Left lobe of liver (tissue), 2 donors: ENCODE measurements around the gene C7orf57. TPM values are rescaled to one million over a fixed set of nuclear protein-coding genes. Genes with fewer than 3 reads are reported as not detected.
A peak's percentile ranks its signal among the peaks of the same experiment; 100 is the strongest.
"Not testable (repeated sequence)": the region's sequence is repeated elsewhere in the genome, so short reads cannot be mapped to it uniquely, and the experiment has no call there.

Experiments used
- ATAC-seq: fragments of 200-7000 bp; cut with Tn5 transposase; one replicate; pipeline ENCODE4 v1.9.1; 2020; ENCODE audit warnings: mild to moderate bottlenecking, moderate library complexity
- DNase-seq: peaks from one replicate; pipeline ENCODE4 v3.0.0-alpha.2; 2020; ENCODE audit warnings: low spot score
- total RNA-seq: library from RNA; stranded (reverse); gene quantifications from one replicate; pipeline ENCODE4 v1.2.1, GENCODE V29; 2021
- donor health status: DM: no; HTN: no; CAD: no; lungs with moderate emphysema.
- donor health status: DM: no; HTN: yes; CAD: no.

C7orf57 gene
- total RNA-seq, 1 donor from 2014 or later: not detected

DNA sequence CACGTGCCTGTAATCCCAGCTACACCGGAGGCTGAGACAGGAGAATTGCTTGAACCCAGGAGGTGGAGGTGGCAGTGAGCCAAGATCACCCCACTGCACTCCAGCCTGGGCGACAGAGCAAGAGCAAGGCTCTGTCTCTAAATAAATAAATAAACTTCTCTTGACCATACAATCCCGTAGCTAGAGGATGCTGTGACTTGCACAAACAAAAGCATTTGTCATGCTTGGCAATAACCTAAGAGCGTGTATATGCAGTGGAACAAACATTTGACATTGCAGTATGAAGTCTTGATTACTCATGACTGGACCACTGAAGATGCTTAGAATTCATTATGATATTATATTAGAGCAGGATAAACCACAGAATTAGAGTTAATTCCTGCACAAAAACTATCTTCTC is 1.4 kb upstream of the C7orf57 start:
- DNase-seq (no peak), ATAC-seq (no peak)

DNA sequence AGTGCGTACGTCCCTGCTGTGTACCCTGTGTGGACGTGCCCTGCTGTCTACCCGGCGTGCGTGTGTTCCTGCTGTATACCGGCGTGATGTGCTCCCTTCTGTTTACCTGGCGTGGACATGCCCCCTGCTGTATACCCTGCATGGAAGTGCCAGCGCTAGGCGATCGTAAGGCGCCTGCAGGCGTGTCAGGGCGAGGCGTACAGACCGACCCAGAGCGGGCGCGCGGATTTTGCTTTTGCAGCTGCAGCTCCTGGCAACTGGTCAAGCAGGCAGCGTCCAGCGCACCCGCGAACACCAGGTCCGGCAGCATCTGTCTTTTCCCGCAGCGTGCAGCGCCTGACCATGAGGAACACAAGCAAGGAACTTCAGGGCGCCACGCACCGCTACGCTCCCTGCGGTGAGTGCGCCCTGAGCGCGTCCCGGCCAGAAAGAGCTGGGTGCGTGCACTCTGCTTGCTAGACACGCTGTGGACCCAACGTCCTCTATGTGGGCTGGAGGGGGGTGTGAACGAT is 680 bp downstream of the C7orf57 start:
- no peak for DNase-seq
- peak; percentile 44 for ATAC-seq

DNA sequence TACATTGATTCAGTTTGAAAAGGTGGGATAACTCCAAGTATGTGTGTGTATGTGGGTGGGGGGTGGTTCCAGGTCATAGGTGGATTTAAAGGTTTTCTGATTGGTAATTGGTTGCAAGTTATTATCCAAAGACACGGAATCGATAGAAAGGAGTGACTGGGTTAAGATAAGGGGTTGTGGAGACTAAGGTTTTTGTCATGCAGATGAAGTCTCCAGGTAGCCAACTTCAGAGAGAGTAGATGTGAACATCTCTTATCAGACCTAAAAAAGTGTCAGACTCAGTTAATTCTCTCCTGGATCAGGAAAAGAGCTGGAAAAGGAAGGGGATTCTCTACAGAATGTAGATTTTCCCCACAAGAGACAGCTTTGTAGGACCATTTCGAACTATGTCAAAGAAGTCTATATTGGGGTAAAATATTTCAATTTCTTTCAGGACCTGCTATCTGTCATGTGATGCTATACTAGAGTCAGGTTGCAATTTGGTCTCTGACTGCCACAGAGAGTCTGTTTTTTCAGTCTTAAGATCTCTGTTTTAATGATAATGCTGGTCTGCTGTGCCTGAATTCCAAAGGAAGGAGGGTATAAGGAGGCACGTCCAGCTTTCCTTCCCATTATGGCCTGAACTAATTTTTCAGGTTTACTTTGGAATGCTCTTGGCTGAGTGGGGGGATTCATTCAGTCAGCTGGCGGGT is 3.6 kb downstream of the C7orf57 start:
- DNase-seq: no peak
- ATAC-seq: no peak

DNA sequence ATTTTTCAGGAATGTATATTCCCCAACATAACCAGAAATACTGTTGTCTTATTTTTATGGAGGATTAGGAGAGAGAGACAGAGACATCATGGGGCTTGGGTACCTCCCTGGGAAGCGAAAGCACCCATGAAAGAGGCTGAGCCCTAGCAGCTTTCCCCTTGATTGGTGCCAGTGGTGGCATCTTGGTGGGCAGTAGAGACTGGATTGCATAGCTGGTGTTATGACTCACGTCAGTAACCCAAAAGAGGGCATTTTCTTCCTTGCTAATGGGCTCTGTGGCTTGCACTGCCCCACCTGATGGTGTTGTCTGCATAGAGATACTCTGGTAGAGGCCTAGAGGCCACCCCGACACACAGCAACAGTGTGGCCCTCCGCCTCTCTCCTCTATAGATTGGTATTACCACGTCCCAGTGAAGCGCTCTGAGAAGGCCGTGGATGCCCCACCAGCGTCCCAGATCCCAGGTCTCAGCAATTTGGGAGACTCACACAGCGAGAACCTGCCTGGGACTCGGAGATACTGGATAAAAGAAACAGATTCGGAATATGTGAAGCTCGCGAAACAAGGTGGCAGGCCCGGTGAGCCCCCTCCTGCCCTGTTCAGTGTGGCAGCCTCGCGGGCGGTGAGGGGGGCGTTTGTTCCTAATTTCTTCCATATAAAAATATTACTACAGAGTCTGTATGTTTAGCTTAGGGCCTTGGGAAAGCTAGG is 5.8 kb downstream of the C7orf57 start:
- ATAC-seq (no peak), DNase-seq (no peak)

GRCh38 chr7:48041653-48041970 is 6.3 kb downstream of the C7orf57 start:
- ATAC-seq: no peak
- no peak for DNase-seq

DNA sequence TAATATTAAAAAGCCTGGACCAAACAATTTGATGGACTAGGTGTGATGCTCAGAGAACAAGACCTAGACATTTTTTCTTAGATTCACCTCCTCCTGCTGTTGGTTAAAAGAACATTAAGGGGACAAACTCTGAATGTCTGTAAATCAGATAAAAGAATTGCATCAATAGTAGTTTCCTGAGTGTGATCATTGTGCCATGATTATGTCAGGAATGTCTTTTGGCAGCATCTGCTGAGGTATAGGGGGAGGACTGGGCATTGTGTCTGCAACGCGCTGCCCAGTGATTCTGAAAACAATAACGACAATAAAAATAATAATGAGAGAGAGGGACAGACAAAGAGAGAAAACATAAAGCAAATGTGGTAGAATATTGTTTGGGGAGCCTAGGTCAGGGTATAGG is 6.9 kb downstream of the C7orf57 start:
- DNase-seq: no peak
- no peak for ATAC-seq

GRCh38 chr7:48042636-48043035 is 7.3 kb downstream of the C7orf57 start:
- DNase-seq (no peak), ATAC-seq (no peak)

DNA sequence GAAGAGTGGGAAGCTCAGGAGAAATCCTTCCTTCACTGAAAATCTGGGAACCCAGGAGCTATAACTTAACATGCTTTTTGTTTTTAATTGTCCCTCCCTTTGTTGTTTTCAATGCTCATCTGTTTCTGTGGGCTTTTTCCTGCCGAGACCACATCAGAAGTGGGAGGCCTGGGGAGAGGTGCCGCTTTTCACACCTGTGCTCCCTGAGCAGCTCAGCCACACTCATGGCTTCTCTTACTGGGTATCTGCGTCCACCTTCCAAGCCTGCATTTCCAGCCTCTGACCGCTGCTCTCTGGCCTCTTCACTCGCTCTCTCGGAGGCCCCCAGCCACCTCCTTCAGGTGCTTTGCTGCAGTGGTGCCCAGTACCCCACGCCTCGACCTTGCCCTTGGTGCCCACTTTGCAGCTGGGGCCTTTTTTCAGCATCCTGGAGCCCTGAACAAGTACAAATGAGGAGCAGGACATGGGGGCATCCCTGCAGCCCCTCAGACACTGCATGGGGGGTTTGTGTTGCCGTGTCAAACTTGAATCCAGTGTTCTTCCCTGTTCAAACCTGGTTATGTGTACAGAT is 9.9 kb downstream of the C7orf57 start:
- no peak for ATAC-seq
- no peak for DNase-seq

DNA sequence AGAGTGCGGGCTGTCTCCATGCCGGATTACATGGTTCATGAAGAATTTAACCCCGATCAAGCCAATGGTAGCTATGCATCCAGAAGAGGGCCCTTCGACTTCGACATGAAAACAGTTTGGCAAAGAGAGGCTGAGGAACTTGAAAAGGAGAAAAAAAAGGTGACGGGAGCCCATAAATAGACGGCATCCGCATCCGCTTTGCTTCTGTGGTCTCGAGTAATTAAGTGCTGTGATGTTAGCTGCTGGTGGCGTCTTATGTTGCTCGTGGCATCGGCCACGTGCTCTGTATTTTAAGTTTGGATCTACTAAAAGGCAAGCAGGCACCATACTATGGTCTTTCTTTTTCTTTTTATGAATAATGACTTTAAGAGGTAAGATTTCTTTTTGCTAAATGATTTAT is 11.1 kb downstream of the C7orf57 start:
- ATAC-seq: no peak
- no peak for DNase-seq

DNA sequence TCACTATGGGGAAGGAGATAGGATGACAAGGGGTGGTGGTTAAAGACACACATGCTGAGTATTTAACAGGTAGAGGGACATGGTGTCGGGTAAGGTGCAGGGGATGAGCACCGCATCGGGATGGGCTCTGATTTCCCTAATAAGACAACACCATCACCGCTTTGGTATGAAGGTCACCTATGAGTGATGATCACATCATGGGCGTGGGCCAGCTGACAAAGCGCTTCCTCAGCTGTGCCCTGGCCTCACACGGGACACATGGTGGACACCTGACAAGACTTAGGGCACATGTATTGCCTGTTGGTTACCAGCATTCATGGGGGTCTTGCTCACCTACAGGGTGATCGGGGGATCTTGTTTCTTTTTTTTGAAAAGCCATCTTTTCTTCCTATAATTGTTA is 12.8 kb downstream of the C7orf57 start:
- ATAC-seq: no peak

DNA sequence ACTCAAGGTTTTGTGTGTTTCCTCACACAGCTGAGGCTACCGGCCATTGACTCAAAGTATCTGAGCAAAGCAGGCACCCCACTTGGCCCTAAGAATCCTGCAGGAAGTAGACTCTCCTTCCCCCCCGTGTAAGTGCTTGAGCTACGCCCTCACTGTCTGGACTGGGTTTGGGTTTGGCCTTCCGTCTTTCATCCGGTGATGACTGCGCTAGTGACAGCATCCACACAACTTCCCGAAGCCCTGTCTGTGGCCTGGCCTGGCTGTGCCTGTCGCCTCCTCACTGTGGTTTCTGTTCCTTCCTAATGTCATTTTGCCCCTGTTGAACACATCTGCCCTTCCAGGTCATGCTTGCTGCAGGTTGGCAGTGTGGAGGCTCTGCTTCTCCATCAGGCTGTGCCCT is 14.5 kb downstream of the C7orf57 start:
- DNase-seq (no peak), ATAC-seq (peak; percentile 48)

More for the DNA sequence above, 12.8 kb downstream of the C7orf57 start:
- no peak for DNase-seq

GRCh38 chr7:48052748-48053147 is 17.4 kb downstream of the C7orf57 start:
- ATAC-seq: no peak

GRCh38 chr7:48053736-48054135 is 18.4 kb downstream of the C7orf57 start:
- DNase-seq (no peak), ATAC-seq (no peak)

More at GRCh38 chr7:48052748-48053147, 17.4 kb downstream of the C7orf57 start:
- DNase-seq: no peak

DNA sequence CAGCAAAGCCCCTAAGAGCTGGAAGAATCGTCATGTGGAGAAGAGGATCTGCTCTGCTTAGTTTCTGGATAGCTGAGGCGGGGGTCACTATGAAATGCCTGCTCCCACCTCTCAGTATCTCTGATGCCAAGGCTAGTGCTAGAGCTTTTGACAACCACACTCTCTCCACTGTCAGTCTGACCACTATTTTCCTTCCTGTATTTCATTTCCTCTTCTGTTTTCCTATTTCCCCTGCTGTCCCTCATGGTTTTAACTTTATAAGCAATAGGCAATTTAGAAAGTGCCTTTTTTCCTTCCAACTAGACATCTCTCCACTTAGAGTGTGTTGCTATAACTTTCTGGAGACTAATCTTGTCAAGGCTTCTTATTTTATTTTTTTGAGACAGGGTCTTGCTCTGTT is 23.6 kb downstream of the C7orf57 start:
- DNase-seq (no peak), ATAC-seq (no peak)

DNA sequence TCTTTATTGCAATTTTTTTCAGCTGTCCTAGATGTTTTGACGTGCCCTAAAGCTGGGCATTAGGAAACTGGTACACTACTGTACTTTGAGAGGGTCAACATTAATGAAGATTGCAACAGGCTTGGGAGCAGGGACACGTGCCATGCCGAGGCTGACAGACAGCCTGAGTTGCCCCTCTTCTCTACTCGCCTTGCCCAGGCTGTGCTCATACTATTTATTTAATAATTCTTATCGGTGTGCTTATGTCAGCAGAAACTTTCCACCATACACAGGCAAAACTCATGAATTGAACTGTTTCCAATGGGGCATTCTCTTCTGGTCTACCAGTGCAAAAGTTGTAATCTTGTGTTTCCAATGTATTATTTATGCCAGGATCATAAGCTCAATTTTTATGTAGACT is 24.4 kb downstream of the C7orf57 start:
- peak; percentile 31 for ATAC-seq
- no peak for DNase-seq

- no peak for ATAC-seq
These were observed 28.6 kb downstream of the C7orf57 start for GRCh38 chr7:48063985-48064384.

DNA sequence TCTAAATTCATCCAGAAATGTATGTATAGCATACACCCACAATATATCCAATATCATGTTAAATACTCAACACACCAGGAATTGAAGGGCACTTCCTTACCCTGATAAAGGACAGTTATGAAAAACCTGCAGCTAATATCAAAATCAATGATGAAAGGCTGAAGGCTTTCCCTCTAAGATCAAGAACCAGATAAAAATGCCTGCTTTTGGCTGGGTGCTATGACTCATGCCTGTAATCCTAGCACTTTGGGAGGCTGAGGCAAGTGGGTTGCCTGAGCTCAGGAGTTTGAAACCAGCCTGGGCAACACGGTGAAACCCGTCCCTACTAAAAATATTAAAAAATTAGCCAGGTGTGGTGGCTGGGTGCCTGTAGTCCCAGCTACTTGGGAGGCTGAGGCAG is 32.1 kb downstream of the C7orf57 start:
- ATAC-seq (no peak), DNase-seq (no peak)

More at GRCh38 chr7:48063985-48064384, 28.6 kb downstream of the C7orf57 start:
- no peak for DNase-seq

DNA sequence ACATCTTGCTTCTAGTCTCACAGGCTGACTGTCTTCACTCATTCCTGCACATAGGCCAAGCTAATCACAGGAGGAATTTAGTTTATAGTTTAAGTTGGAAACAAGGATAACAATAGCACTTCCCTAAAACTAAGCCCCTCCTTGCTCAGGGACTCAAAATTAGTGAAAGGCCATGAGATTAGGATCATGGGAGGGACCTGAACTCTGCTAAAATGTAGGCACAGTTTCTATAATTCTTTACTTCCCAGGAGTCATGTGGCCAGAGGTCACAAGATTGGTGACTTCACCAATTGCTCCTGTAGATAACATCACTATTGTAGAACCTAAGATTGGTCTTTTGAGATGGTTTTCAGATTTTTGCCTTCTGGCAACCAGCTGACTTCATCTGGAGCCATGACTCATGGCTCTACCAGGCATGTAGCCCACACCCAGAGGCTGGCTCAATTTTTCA is 38.9 kb downstream of the C7orf57 start:
- ATAC-seq (no peak), DNase-seq (no peak)

DNA sequence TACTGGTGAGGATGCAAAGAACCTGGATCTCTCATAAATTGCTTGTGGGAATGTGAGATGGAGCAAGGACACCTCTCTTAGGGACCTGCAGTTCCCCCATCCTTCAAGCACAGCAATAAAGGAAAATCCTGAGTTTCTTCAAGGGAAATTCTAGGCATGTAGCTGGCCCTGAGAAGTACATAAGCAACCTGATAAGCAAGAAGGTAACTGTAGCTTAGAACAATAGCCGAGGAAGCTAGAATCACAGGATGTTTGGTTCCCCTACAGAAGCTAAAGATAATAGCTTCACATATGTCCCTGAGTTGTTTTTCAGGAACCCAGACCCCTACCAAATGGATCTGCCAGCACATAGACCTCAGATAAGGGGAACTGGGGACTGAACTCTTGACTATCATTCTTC is 42.1 kb downstream of the C7orf57 start:
- DNase-seq (no peak), ATAC-seq (no peak)

- ATAC-seq (no peak), DNase-seq (no peak)
These were observed 43.1 kb downstream of the C7orf57 start for GRCh38 chr7:48078470-48078869.

DNA sequence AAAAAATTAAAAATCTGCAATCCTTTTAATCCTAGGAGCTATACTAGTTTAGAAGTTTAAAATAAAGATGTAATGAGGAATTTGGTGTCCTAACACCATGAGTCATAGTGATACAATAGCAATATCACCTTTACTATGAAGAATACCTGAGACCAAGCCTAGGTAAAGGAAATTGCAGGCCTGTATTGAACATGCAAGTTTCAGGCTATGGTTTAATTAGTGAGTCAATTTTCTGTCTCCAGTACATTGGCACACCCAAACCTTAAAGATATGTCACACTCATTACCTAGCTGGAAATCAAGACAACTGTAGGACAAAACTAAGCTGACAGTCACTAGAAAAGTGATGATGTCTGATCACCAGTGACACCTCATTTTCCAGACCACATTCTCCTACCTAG is 47.0 kb downstream of the C7orf57 start:
- ATAC-seq, DNase-seq: not testable (repeated sequence)
